RWPE1 (cell line): ENCODE data around the gene FBXO31.
A peak's percentile ranks its signal among the peaks of the same experiment; 100 is the strongest.

Experiments
- CTCF ChIA-PET: fragments of 350-600 bp; sonication (Branson Sonifier 250); formaldehyde crosslinking; extraction: SDS; loops from one replicate; lab custom pipeline; 2021; lab: Yijun Ruan, JAX
- POLR2A ChIA-PET: fragments of 400-600 bp; formaldehyde crosslinking; extraction: SDS; loops from one replicate; lab custom pipeline; 2020; ENCODE audit warnings: antibody characterized with exemption; ENCODE audit not compliant: low non-redundant PET; lab: Yijun Ruan, JAX
- DNase-seq: peaks from one replicate; pipeline ENCODE4 v3.0.0; 2012; ENCODE audit warnings: low spot score
- H3K27ac ChIP-seq: fragments of 450-650 bp; 2 replicates; pipeline ENCODE4 v1.5.1; 2017
- CTCF ChIP-seq: fragments of 450-650 bp; conservative IDR thresholded peaks from 2 replicates; pipeline ENCODE4 v1.5.1; 2017; ENCODE audit warnings: low read depth, mild to moderate bottlenecking

The FBXO31 gene

GRCh38 chr16:87352818-87353217 lies 30.8 kb downstream of the FBXO31 start:
- H3K27ac ChIP-seq: no peak overlapping the region
- ChIA-PET POLR2A (no interaction called here), CTCF (no interaction called here)
- no peak for TF ChIP-seq CTCF
- DNase-seq: no peak

GRCh38 chr16:87351320-87351698 lies 32.3 kb downstream of the FBXO31 start:
- no peak for DNase-seq
- H3K27ac ChIP-seq: no peak overlapping the region
- ChIA-PET CTCF (no interaction called here), POLR2A (no interaction called here)
- TF ChIP-seq CTCF: no peak

GRCh38 chr16:87350681-87351319 lies 32.8 kb downstream of the FBXO31 start:
- no peak for DNase-seq
- CTCF ChIA-PET: no interaction called here
- H3K27ac ChIP-seq: no peak overlapping the region
- POLR2A ChIA-PET: no interaction called here
- no peak for TF ChIP-seq CTCF

GRCh38 chr16:87350031-87350430 lies 33.5 kb downstream of the FBXO31 start:
- ChIA-PET POLR2A (no interaction called here), CTCF (interaction anchor here (0.7 kb wide), 1 partner anchor 44 kb away, joined by 3 read pairs; no protein-coding TSS in a partner anchor)
- DNase-seq: no peak
- TF ChIP-seq CTCF: no peak
- no peak overlapping the region; the same call in 1 of the 2 replicates for H3K27ac ChIP-seq

- CTCF ChIA-PET: interaction anchor here (0.7 kb wide), 1 partner anchor 95 kb away, joined by 3 read pairs; no protein-coding TSS in a partner anchor
- no peak for TF ChIP-seq CTCF
- H3K27ac ChIP-seq: 0 out of 2 replicates have a peak overlapping the region, but pooled peaks have one; percentile 1
- DNase-seq: no peak
- POLR2A ChIA-PET: interaction anchor here (0.7 kb wide), 1 partner anchor 319 kb away, joined by 5 read pairs; no protein-coding TSS in a partner anchor
Measured at GRCh38 chr16:87348616-87349157, 34.9 kb downstream of the FBXO31 start.

GRCh38 chr16:87347932-87348615 lies 35.5 kb downstream of the FBXO31 start:
- POLR2A ChIA-PET: no interaction called here
- CTCF ChIA-PET: interaction anchor here (0.7 kb wide), 1 partner anchor 95 kb away, joined by 3 read pairs; no protein-coding TSS in a partner anchor
- no peak for DNase-seq

More at GRCh38 chr16:87347932-87348615, 35.5 kb downstream of the FBXO31 start:
- H3K27ac ChIP-seq: 0 out of 2 replicates have a peak overlapping the region, but pooled peaks have one; percentile 1
- TF ChIP-seq CTCF: no peak
